Activated CD4-positive, alpha-beta memory T cell treated with anti-CD3 and anti-CD28 coated beads, Interleukin-2, amount 10 ng/mL, durations not matched to agents 7 days and 5 days (primary cell): ENCODE data around the gene VCAM1. TPM values are rescaled to one million over a fixed set of nuclear protein-coding genes. Genes with fewer than 3 reads are reported as not detected.

Source experiments
- CTCF ChIA-PET: fragments of 350-600 bp; sonication (Branson Sonifier 250); formaldehyde crosslinking; loops from one replicate; lab custom pipeline; 2021; ENCODE audit warnings: antibody characterized with exemption, inconsistent platforms; lab: Charles Lee
- POLR2A ChIA-PET: fragments of 350-600 bp; sonication (Branson Sonifier 250); formaldehyde crosslinking; loops from one replicate; lab custom pipeline; 2021; ENCODE audit warnings: antibody characterized with exemption; lab: Charles Lee
- DNase-seq: peaks from one replicate; pipeline ENCODE4 v3.0.0-alpha.2; 2020
- H3K27ac Mint-ChIP-seq: one replicate; pipeline ENCODE4 v1.8.0; 2021; ENCODE audit warnings: mild to moderate bottlenecking, mixed read lengths
- H3K27me3 Mint-ChIP-seq: one replicate; pipeline ENCODE4 v1.8.0; 2021; ENCODE audit warnings: mixed read lengths
- H3K36me3 Mint-ChIP-seq: one replicate; pipeline ENCODE4 v1.8.0; 2021; ENCODE audit warnings: low read depth, mixed read lengths
- H3K4me1 Mint-ChIP-seq: one replicate; pipeline ENCODE4 v1.8.0; 2021; ENCODE audit warnings: mixed read lengths
- H3K4me3 Mint-ChIP-seq: one replicate; pipeline ENCODE4 v1.8.0; 2021; ENCODE audit warnings: mild to moderate bottlenecking, mixed read lengths
- H3K9me3 Mint-ChIP-seq: one replicate; pipeline ENCODE4 v1.8.0; 2021; ENCODE audit warnings: mixed read lengths
- total RNA-seq, 2 experiments: library from RNA; stranded (reverse); gene quantifications; one replicate each; pipeline ENCODE4 v1.2.3, GENCODE V29; 2021

Gene VCAM1, protein sequence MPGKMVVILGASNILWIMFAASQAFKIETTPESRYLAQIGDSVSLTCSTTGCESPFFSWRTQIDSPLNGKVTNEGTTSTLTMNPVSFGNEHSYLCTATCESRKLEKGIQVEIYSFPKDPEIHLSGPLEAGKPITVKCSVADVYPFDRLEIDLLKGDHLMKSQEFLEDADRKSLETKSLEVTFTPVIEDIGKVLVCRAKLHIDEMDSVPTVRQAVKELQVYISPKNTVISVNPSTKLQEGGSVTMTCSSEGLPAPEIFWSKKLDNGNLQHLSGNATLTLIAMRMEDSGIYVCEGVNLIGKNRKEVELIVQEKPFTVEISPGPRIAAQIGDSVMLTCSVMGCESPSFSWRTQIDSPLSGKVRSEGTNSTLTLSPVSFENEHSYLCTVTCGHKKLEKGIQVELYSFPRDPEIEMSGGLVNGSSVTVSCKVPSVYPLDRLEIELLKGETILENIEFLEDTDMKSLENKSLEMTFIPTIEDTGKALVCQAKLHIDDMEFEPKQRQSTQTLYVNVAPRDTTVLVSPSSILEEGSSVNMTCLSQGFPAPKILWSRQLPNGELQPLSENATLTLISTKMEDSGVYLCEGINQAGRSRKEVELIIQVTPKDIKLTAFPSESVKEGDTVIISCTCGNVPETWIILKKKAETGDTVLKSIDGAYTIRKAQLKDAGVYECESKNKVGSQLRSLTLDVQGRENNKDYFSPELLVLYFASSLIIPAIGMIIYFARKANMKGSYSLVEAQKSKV
- not detected for total RNA-seq

GRCh38 chr1:100719490-100719889 lies at the start of gene VCAM1:
TSS of gene VCAM1 (plus strand) at chr1:100719742. CDS start at chr1:100719861, 119 bp downstream.
- no peak within 1 kb of the TSS for H3K4me3 Mint-ChIP-seq
- H3K36me3 Mint-ChIP-seq = no peaks in the 10 kb centered on the region
- POLR2A ChIA-PET = no interaction called here
- H3K9me3 Mint-ChIP-seq = no peaks in the 10 kb centered on the region
- H3K27ac Mint-ChIP-seq = no peak within 1 kb of the TSS
- H3K27me3 Mint-ChIP-seq = peaks cover 12% of the 10 kb centered on the region
- CTCF ChIA-PET = no interaction called here
- H3K4me1 Mint-ChIP-seq = no peaks in the 10 kb centered on the region
- DNase-seq = no peak

DNA sequence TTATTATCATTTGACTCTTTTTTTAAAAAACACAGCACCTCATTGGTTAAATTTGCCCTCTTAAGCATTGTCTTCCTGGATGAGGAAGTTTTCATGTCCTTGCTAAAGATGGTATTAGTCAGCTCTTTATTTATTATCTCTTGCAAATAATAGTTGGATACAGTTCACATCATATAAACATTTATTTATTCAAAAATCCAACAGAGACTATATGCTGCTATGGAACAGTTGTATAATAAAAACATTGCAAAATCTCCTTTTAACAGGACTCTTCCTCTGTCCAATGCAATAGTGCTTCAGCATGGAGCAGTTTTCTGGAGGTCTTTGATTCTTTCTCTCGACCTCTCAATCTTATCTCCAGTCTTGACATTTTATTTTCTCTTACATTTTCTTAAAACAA lies 49.5 kb upstream of the VCAM1 start:
- Mint-ChIP-seq H3K9me3 (peaks cover 5% of the 10 kb centered on the region), H3K27me3 (peaks cover 4% of the 10 kb centered on the region), H3K4me3 (no peak overlapping the region), H3K36me3 (no peaks in the 10 kb centered on the region), H3K4me1 (no peaks in the 10 kb centered on the region), H3K27ac (no peak overlapping the region)
- no peak for DNase-seq
- ChIA-PET CTCF (no interaction called here), POLR2A (no interaction called here)

DNA sequence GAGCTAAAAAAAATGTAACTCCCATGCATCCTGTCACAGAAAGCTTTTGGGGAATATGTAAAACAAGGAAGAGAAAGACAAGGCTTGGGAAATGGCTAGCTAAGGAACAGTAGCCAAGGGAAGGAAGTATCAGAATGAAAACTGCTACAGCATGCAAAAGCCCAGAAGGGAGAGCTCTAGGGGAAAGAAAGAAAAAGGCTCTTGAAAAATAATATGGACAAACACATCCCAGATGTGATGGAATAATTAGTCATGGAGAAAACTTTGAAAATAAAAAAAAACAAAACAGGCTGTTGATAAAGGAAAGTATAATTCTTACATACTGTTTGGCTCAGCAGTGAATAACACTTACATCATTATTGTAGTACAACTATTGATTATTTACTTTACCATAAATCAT lies 47.9 kb upstream of the VCAM1 start:
- Mint-ChIP-seq H3K27me3 (peaks cover 4% of the 10 kb centered on the region), H3K36me3 (no peaks in the 10 kb centered on the region), H3K4me3 (no peak overlapping the region), H3K27ac (no peak overlapping the region), H3K4me1 (no peaks in the 10 kb centered on the region), H3K9me3 (peaks cover 3% of the 10 kb centered on the region)
- no peak for DNase-seq
- CTCF ChIA-PET = no interaction called here
- POLR2A ChIA-PET = no interaction called here

DNA sequence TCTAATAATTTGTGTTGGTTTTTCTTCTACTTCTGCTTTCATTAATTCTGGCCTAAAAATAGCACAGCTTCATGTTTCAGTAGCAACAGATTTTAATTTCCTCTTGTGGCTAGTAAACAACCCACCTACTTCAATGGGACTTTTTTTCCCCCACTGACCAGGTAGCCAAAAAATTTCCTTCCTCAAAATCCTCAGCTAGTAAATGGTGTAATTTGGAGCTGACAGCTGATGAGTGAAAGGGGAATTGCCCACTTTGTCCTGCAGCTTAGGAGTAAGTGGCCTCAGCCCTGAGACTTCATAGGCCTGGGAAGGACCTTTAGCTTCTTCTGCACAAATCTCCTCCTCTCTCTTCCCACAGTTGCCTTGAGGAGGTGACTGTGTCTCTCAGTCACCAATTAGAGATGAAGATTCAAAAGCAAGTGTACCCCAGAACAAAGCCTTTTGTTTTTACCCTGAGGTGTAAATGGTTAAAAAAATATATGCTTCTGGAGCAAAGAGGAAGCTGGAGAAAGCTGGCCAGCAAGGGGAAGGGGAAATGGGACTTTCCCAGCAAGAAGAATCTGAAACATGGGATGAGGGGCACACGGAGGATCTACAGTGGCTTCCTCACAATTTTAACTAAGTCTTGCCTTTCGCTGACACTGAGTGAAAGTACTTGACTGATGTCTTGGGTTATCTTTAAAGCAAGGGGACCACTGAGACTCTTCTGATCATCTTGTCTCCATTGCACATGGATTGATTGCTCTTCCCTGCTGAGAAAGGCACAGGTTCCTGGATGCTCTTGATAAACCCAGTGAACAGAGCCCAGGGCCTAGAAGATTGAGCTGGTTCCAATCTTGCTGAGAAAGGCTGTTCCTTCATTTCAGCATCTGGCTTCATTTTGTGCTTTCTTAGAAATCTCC lies 35.8 kb upstream of the VCAM1 start:
- POLR2A ChIA-PET = no interaction called here
- no peaks in the 10 kb centered on the region for H3K9me3 Mint-ChIP-seq
- H3K27ac Mint-ChIP-seq = no peak overlapping the region

GRCh38 chr1:100699744-100700143 lies 19.8 kb upstream of the VCAM1 start:
- Mint-ChIP-seq H3K4me3 (no peak overlapping the region), H3K27ac (no peak overlapping the region), H3K4me1 (no peaks in the 10 kb centered on the region), H3K9me3 (no peaks in the 10 kb centered on the region), H3K36me3 (no peaks in the 10 kb centered on the region), H3K27me3 (peaks cover 3% of the 10 kb centered on the region)
- CTCF ChIA-PET = no interaction called here
- no peak for DNase-seq
- POLR2A ChIA-PET = no interaction called here

More for the DNA sequence above, 35.8 kb upstream of the VCAM1 start:
- CTCF ChIA-PET = no interaction called here
- Mint-ChIP-seq H3K27me3 (no peaks in the 10 kb centered on the region), H3K4me1 (no peaks in the 10 kb centered on the region), H3K4me3 (no peak overlapping the region), H3K36me3 (no peaks in the 10 kb centered on the region)
- DNase-seq = no peak

- Mint-ChIP-seq H3K27me3 (peaks cover 3% of the 10 kb centered on the region), H3K9me3 (no peaks in the 10 kb centered on the region), H3K27ac (no peak overlapping the region), H3K4me3 (no peak overlapping the region), H3K36me3 (no peaks in the 10 kb centered on the region), H3K4me1 (no peaks in the 10 kb centered on the region)
- POLR2A ChIA-PET = no interaction called here
- CTCF ChIA-PET = no interaction called here
- DNase-seq = no peak
Observed at GRCh38 chr1:100700586-100700985, 19.0 kb upstream of the VCAM1 start.

DNA sequence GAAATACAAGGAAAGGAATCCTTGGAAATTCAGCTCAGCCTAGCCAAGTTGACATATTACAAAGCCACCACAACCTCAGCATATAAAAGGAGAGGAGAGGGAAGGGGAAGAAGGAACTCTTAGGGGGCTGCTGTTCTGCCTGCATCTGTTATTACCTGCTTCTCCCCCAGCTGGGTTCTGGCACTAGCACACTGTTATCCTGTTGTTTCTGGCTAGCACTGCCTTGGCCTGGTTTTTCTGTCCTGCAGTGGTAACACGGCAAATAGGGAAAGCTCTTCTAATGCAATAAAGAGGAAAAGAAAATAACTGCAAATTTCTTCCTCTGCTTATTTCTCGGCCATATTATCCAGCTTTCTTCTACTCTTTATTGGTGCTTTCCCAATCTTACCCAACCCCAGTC lies 16.5 kb upstream of the VCAM1 start:
- DNase-seq = no peak
- Mint-ChIP-seq H3K9me3 (no peaks in the 10 kb centered on the region), H3K36me3 (no peaks in the 10 kb centered on the region), H3K4me3 (no peak overlapping the region), H3K4me1 (no peaks in the 10 kb centered on the region), H3K27me3 (no peaks in the 10 kb centered on the region), H3K27ac (no peak overlapping the region)
- ChIA-PET POLR2A (no interaction called here), CTCF (no interaction called here)

DNA sequence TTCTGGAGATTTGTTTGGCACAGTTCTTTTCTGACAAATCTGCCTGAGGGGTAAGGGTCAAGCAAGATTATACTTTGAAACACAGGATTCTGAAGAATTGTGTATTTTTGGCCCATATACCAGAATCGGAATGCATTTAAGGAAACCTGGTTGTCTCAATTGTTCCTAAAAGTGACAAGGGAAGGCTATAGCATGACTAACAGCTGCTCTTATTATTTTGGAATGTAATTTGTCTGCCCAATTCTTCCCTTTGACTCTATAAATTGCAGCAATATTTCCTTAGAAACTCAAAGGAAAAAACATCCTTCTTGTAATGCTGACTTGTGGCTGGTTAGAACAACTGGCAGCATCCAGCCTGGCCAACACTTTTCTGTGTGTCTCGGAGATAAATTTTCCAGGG lies 15.8 kb upstream of the VCAM1 start:
- H3K36me3 Mint-ChIP-seq = no peaks in the 10 kb centered on the region
- POLR2A ChIA-PET = no interaction called here
- no peak overlapping the region for H3K27ac Mint-ChIP-seq
- H3K27me3 Mint-ChIP-seq = no peaks in the 10 kb centered on the region
- H3K9me3 Mint-ChIP-seq = no peaks in the 10 kb centered on the region
- DNase-seq = no peak
- H3K4me3 Mint-ChIP-seq = no peak overlapping the region
- no peaks in the 10 kb centered on the region for H3K4me1 Mint-ChIP-seq
- CTCF ChIA-PET = no interaction called here

DNA sequence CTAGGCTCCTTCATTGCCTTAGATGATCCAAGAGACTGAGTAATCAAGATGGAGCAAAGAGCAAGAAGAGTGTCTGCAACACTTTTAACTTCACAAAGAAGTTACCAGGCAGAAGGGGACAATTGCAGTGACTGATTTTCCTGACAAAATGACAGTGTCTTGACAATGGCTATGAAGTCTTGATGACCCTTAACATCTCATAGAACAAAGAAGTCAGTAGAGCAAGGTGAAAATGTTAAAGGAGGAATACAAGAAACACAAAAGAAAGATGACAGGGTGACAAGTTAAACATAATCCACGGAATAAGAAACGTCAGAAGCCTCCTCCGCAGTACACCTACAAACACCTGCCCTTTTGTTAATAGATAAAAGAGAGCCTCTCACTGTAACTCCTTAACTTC lies 15.1 kb upstream of the VCAM1 start:
- Mint-ChIP-seq H3K27me3 (no peaks in the 10 kb centered on the region), H3K27ac (no peak overlapping the region), H3K36me3 (no peaks in the 10 kb centered on the region), H3K4me1 (no peaks in the 10 kb centered on the region), H3K4me3 (no peak overlapping the region), H3K9me3 (no peaks in the 10 kb centered on the region)
- ChIA-PET POLR2A (no interaction called here), CTCF (no interaction called here)
- no peak for DNase-seq

DNA sequence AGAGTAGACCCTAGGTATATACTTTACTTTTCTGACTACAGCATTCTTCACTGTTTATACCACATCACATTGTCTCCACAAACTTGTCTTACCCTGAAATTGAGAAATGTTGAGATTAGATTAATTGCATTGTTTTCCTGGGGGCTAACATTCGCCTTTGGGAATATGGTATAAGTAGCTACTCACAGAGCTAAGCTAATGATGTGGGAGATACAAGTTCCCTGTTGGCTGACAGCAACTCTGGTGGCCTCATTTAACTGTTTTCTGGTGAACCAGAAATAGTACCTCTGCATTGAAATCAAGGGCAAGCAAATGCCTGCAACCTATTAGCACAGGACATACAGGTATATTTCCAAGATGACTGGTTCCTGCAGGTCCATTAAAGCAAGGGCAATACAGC lies 13.2 kb upstream of the VCAM1 start:
- Mint-ChIP-seq H3K27ac (no peak overlapping the region), H3K36me3 (no peaks in the 10 kb centered on the region), H3K27me3 (peaks cover 5% of the 10 kb centered on the region), H3K4me3 (no peak overlapping the region), H3K4me1 (no peaks in the 10 kb centered on the region), H3K9me3 (no peaks in the 10 kb centered on the region)
- DNase-seq = no peak
- ChIA-PET POLR2A (no interaction called here), CTCF (no interaction called here)

DNA sequence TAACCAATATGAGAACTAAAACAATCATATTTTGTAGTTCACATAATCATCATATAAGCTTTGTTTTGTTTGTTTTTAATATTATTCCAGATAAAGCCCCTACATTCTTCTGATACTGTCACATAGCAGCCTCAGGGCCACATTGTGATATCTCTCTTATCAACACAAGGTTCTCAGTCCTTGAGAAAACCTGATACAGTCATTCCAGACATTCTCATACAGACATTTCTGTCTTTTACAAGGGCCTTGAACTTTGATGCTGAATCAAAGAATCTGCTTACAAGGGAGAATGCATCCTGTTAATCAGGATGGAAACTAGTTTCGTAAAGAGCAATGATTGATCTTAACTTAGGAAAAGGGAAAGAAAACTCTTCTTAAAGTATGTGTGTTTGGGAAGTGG lies 12.7 kb upstream of the VCAM1 start:
- Mint-ChIP-seq H3K27ac (no peak overlapping the region), H3K9me3 (no peaks in the 10 kb centered on the region), H3K4me1 (no peaks in the 10 kb centered on the region), H3K36me3 (no peaks in the 10 kb centered on the region), H3K4me3 (no peak overlapping the region), H3K27me3 (peaks cover 5% of the 10 kb centered on the region)
- ChIA-PET POLR2A (no interaction called here), CTCF (no interaction called here)
- DNase-seq = no peak

DNA sequence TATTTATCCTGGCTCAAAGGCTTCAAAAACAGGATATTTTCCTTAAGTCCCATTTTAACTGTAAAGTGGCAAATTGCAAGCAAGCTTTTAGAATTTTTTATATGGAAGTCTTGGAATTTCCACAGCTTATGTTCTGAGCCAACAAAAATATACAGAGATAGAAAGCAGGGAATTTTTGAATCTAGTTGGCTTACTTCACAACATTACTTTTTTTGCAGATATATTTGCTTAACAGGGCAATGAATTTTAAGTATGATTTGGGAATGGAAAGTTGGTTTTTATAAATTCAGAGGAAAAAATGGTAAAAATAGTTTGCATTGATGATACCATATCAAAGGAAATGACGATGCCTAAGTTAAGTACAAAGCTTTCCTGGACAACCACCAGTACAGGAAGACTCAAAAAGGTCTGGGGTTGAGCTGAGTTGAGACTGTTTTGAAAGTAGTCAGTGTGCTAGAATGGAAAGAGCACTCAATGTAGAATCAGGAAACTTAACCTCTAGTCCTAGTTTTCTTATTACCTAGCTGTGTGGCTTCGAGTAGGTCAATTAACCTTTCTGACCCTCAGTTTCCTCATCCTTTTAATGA lies 11.0 kb upstream of the VCAM1 start:
- peaks cover 9% of the 10 kb centered on the region for H3K27me3 Mint-ChIP-seq
- peaks cover 2% of the 10 kb centered on the region for H3K9me3 Mint-ChIP-seq
- ChIA-PET POLR2A (no interaction called here), CTCF (no interaction called here)
- H3K4me1 Mint-ChIP-seq = peaks cover 10% of the 10 kb centered on the region
- no peak for DNase-seq
- H3K36me3 Mint-ChIP-seq = no peaks in the 10 kb centered on the region
- no peak overlapping the region for H3K4me3 Mint-ChIP-seq
- no peak overlapping the region for H3K27ac Mint-ChIP-seq
